ENCODE measurements around the gene ARMH4.

ARMH4 gene

DNA sequence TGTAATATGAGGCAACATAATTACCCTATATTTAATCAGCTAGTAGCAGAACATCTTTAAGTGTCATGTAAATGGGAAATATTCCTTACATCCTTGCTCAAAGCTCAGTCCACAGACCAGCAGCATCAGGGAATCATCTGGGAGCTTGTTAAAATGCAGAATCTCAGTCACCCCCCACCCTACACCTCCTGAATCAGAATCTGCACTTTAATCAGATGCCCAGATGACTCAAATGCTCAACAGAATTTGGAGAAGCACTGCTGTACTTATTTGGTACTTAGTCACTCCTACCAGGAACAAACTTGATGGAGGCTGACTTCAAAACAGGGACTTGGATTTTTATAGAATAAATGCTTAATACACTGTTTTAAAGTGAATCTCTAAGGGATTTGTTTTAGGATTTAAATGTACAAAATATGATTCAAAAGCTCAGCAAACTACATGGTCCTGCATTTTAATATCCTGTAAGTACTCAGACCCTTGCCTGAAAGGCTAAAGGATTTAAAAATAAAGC is 96.5 kb downstream of the ARMH4 start:
- DNase-seq (ENCODE audit: insufficient read length, low spot score) (no peak), FAIRE-seq (no peak)
- no peak for TF ChIP-seq CTCF (IDR thresholded peaks at IDR 0.05; ENCODE audit: insufficient read depth, missing control alignments)

- TF ChIP-seq CTCF (IDR thresholded peaks at IDR 0.05; ENCODE audit: insufficient read depth, missing control alignments), result no peak
- FAIRE-seq (no peak), DNase-seq (ENCODE audit: insufficient read length, low spot score) (no peak)
Observed at GRCh38 chr14:58054100-58054499, 97.9 kb downstream of the ARMH4 start.

- TF ChIP-seq CTCF (IDR thresholded peaks at IDR 0.05; ENCODE audit: insufficient read depth, missing control alignments), result no peak
- FAIRE-seq (no peak), DNase-seq (ENCODE audit: insufficient read length, low spot score) (no peak)
Observed at GRCh38 chr14:58048219-58048618, 103.8 kb downstream of the ARMH4 start.

DNA sequence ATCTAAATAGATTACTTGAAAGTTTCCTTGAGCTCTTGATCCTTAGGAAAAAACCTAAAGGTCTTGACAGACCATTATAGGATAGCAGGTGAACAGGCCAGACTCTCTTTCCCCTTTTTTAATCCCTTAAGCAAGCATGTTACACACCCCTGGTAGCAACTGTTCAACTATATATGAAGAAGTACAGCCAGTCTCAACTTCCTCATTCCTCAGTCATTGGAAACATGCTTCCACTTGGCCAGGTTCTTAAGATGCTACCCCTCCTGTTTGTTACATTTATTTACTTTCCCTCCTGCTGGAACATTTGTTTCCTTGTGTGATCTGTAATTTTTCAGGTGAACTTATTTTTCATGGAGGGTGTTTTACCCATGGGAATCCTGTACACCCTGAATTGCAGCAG is 124.1 kb downstream of the ARMH4 start:
- no peak for FAIRE-seq

GRCh38 chr14:58026967-58027366 is 125.0 kb downstream of the ARMH4 start:
- FAIRE-seq (no peak), DNase-seq (ENCODE audit: insufficient read length, low spot score) (no peak)
- TF ChIP-seq CTCF (IDR thresholded peaks at IDR 0.05; ENCODE audit: insufficient read depth, missing control alignments), result no peak

More for the DNA sequence above, 124.1 kb downstream of the ARMH4 start:
- DNase-seq (ENCODE audit: insufficient read length, low spot score), result no peak
- TF ChIP-seq CTCF (IDR thresholded peaks at IDR 0.05; ENCODE audit: insufficient read depth, missing control alignments), result no peak

DNA sequence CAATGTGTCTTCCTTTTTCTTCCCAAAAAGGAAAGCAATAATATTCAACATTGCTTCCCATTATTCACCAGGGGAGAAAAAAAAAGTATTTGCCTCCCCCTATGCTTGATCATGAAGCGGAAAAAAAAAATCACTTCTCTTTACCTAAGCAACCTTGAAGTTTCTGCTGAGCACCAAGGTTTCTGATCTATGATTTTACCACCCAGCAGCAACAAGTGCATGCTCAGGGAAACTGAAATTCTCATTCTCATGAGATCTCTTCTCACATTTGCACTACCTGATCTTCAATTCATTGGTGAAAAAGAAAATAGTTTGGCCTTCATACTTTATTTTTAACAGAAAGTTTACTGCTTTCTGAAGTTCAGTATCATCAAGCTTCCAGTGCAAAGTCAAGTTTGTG is 125.8 kb downstream of the ARMH4 start:
- no peak for TF ChIP-seq CTCF (IDR thresholded peaks at IDR 0.05; ENCODE audit: insufficient read depth, missing control alignments)
- DNase-seq (ENCODE audit: insufficient read length, low spot score), result no peak
- FAIRE-seq, result no peak

DNA sequence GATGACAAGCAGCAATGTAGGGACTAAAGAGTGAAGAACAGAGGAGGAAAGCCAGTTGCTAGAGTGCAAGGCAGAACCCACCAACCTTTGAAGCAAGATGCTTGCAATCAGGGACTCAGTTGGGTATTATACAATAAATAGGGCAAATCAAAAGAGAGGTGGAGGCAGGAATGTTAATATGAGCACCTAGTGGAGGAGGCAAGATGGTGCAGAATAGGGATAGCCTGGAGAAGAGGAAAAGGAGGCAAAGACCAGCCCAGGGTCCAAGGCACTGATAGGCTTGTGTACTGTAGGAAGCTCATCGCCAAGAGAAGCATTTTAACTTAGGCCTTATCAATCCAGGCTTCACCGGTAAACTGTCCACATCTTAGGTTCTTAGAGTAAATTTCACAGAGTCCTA is 137.2 kb downstream of the ARMH4 start:
- no peak for FAIRE-seq
- no peak for DNase-seq (ENCODE audit: insufficient read length, low spot score)
- no peak for TF ChIP-seq CTCF (IDR thresholded peaks at IDR 0.05; ENCODE audit: insufficient read depth, missing control alignments)

All from D721Med (cell line).